SH-SY5Y (cell line): ENCODE measurements around the gene IRX5.

Source experiments
- GATA2 ChIP-seq: IDR thresholded peaks from 2 replicates; pipeline ENCODE4 v1.6.1; 2011; ENCODE audit warnings: mild to moderate bottlenecking, low read depth, low read length
- GATA3 ChIP-seq: IDR thresholded peaks from 2 replicates; pipeline ENCODE4 v1.6.1; 2011; ENCODE audit warnings: low read depth, mild to moderate bottlenecking, low read length, moderate library complexity

- no peak for TF ChIP-seq GATA3
- no peak for TF ChIP-seq GATA2
These were observed 43.7 kb downstream of the IRX5 start for GRCh38 chr16:54974367-54974766.
